ENCODE measurements around the gene BRD3OS. TPM values are rescaled to one million over a fixed set of nuclear protein-coding genes. Genes with fewer than 3 reads are reported as not detected.

BRD3OS gene
- total and polyA plus RNA-seq, 10 of the 15 experiments (the other 5 are each of a cell fraction or from before 2014, with no cell fraction given), result 2.1 to 13.7 (median 10.7) TPM

DNA sequence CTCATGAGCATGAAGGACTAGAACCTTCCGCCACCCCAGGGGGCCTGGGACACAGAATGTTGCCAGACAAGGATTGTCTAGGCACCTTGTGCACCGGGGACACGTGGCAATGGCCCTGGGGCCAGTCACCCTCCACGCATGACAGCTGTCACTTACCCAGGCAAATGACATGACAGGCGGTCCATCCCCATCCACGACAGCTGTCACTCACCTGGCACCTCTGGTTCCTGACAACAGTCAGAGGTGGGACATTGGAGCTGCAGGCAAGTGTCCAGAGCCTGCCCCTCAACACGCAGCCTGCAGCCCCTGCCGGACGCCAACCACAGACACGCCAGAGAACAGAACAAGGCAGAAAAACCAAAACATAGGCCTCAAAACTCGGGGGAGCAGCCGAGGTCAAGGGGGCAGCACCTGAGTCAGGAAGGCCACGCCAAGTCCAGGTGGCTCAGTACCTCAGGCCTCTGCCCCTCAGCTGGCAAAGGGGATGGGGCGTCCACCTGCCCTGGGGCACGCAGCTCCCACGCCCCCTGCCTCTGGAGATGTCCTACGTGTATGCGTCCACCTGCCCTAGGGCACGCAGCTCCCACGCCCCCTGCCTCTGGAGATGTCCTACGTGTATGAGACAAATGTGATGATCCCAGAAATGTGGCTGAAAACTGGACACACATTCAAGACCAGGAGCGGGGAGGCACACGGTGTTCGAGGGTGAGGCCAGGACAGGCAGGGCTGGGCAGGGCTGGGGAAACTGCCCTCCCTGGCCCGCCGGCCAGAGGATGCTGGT is 47.7 kb upstream of the BRD3OS start:
- H3K27ac ChIP-seq (ENCODE audit: control insufficient read depth, insufficient read depth), result no peak overlapping the region
- CTCF ChIA-PET, result no interaction called here
- RAD21 ChIA-PET (ENCODE audit: unreplicated experiment), result no interaction called here

More for the DNA sequence above, 47.7 kb upstream of the BRD3OS start:
- Histone ChIP-seq H2AFZ (ENCODE audit: control insufficient read depth, low read depth, low read length) (no peak overlapping the region), H3K36me3 (ENCODE audit: control insufficient read depth in 2 of 2, insufficient read depth in 2 of 2, low read length in 1 of 2) (peaks cover 3 to 7% of the 10 kb centered on the region in 2 experiments; a peak in 3 of 4 replicates), H3K79me2 (ENCODE audit: control insufficient read depth, insufficient read depth, low read length) (peaks cover 90% of the 10 kb centered on the region), H4K20me1 (ENCODE audit: control insufficient read depth, insufficient read depth) (no peaks in the 10 kb centered on the region; the same call in 1 of the 2 replicates), H3K27me3 (replicated peaks in 1 of 2; ENCODE audit: control insufficient read depth in 2 of 2, insufficient read depth in 2 of 2, low read length in 1 of 2) (no peaks in the 10 kb centered on the region), H3K4me3 (no peak overlapping the region), H3K4me1 (ENCODE audit: control insufficient read depth, insufficient read depth, low read length) (peaks cover 32% of the 10 kb centered on the region), H3K4me2 (ENCODE audit: control insufficient read depth, insufficient read depth) (no peak overlapping the region), H3K9ac (ENCODE audit: control insufficient read depth, insufficient read depth, low read length) (no peak overlapping the region), H3K9me3 (replicated peaks; ENCODE audit: control insufficient read depth, insufficient read depth, low read length) (no peaks in the 10 kb centered on the region)
- TF ChIP-seq, protein P1, sequence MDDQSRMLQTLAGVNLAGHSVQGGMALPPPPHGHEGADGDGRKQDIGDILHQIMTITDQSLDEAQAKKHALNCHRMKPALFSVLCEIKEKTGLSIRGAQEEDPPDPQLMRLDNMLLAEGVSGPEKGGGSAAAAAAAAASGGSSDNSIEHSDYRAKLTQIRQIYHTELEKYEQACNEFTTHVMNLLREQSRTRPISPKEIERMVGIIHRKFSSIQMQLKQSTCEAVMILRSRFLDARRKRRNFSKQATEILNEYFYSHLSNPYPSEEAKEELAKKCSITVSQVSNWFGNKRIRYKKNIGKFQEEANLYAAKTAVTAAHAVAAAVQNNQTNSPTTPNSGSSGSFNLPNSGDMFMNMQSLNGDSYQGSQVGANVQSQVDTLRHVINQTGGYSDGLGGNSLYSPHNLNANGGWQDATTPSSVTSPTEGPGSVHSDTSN (IDR thresholded peaks at IDR 0.05; ENCODE audit: insufficient replicate concordance, low read depth, low read length), result peak; percentile 64
- TF ChIP-seq RAD51 (IDR thresholded peaks at IDR 0.05), result no peak
- TF ChIP-seq, protein P2, sequence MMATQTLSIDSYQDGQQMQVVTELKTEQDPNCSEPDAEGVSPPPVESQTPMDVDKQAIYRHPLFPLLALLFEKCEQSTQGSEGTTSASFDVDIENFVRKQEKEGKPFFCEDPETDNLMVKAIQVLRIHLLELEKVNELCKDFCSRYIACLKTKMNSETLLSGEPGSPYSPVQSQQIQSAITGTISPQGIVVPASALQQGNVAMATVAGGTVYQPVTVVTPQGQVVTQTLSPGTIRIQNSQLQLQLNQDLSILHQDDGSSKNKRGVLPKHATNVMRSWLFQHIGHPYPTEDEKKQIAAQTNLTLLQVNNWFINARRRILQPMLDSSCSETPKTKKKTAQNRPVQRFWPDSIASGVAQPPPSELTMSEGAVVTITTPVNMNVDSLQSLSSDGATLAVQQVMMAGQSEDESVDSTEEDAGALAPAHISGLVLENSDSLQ (IDR thresholded peaks at IDR 0.05), result peak; percentile 71; the same call in 1 of the 2 replicates
- WGBS (ENCODE audit: insufficient coverage, insufficient replicate concordance, low lambda C conversion rate, missing lambda C conversion rate), result 82% methylated on average over 26 of the region's 26 CpGs
- POLR2A ChIA-PET, result no interaction called here
- no TSS peak for BruUV-seq (replicated peaks)
- intact Hi-C loops (cut with micrococcal nuclease; ENCODE audit: unreplicated experiment), result no loop called here
- DNase-seq (ENCODE audit: low read depth, low spot score), result no peak
- ATAC-seq, result no peak
- SMC1A ChIA-PET (ENCODE audit: uncharacterized antibody, unreplicated experiment), result interaction anchor here (1.5 to 1.7 kb wide), 2 partner anchors 9 to 16 kb away, joined by 4 to 6 read pairs; no protein-coding TSS in a partner anchor
- FAIRE-seq, result no peak
- in situ Hi-C loops (cut with MboI), result no loop called here

Measured in GM12878 (cell line).